Measurements from ENCODE around the gene ATP6V0E1.

DNA sequence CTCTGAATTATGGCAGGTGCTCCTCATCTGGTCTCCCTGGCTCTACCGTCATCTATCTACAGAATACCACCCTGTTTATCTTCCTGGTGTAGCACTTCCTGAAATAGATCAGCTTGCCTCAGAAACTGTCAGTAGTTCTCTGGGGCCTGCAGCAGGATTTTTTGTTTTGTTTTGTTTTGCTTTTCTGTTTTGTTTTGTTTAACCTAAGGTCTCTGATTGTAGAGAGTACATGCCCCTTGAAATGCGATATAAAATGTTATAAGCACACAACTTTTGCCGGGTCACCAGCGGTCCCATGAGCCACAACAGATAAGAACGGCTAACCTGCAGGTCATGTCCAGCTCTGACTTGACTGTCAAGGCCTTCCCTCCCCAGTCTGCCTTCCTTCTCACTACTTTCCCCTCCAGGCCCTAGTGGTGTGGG, 45.9 kb downstream of the ATP6V0E1 start:
- TF ChIP-seq CTCF (conservative IDR thresholded peaks at IDR 0.05; ENCODE audit: low read length): no peak
- TF ChIP-seq EZH2phosphoT487 (IDR thresholded peaks at IDR 0.05; ENCODE audit: borderline replicate concordance): no peak

All from Loucy (cell line).